Stimulated activated naive CD4-positive, alpha-beta T cell (primary cell): ENCODE data around the gene CEBPG.

ENCODE experiments used
- DNase-seq, 6 experiments: peaks; one replicate each; lab custom pipeline; 2025; lab: John Stamatoyannopoulos, UW

Gene CEBPG

GRCh38 chr19:33405553-33406461, 32.3 kb downstream of the CEBPG start:
- no peak for DNase-seq

- DNase-seq: peak; percentile 18 to 76 (median 60)
These were observed 33.1 kb downstream of the CEBPG start for GRCh38 chr19:33406521-33407139.

- DNase-seq: no peak
These were observed 33.6 kb downstream of the CEBPG start for GRCh38 chr19:33407140-33407551.

GRCh38 chr19:33407716-33408115, 34.2 kb downstream of the CEBPG start:
- DNase-seq: no peak

GRCh38 chr19:33408116-33408515, 34.6 kb downstream of the CEBPG start:
- DNase-seq: no peak

- no peak for DNase-seq
These were observed 35.3 kb downstream of the CEBPG start for GRCh38 chr19:33408538-33409434.

GRCh38 chr19:33409906-33410685, 36.6 kb downstream of the CEBPG start:
- no peak for DNase-seq

- no peak for DNase-seq
These were observed 37.4 kb downstream of the CEBPG start for GRCh38 chr19:33410915-33411401.

- no peak for DNase-seq
These were observed 38.2 kb downstream of the CEBPG start for GRCh38 chr19:33411621-33412180.

GRCh38 chr19:33412601-33413425, 39.3 kb downstream of the CEBPG start:
- DNase-seq: no peak

GRCh38 chr19:33413426-33413725, 39.9 kb downstream of the CEBPG start:
- no peak for DNase-seq

GRCh38 chr19:33413868-33414666, 40.6 kb downstream of the CEBPG start:
- no peak for DNase-seq

- DNase-seq: no peak
These were observed 41.4 kb downstream of the CEBPG start for GRCh38 chr19:33414667-33415605.

GRCh38 chr19:33416307-33417215, 43.1 kb downstream of the CEBPG start:
- peak; percentile 32 to 60 (median 48) for DNase-seq

- no peak for DNase-seq
These were observed 44.2 kb downstream of the CEBPG start for GRCh38 chr19:33417751-33418150.

- DNase-seq: no peak
These were observed 45.0 kb downstream of the CEBPG start for GRCh38 chr19:33418461-33418860.
